ENCODE data around the gene TLK2.

- TF ChIP-seq CTCF (conservative IDR thresholded peaks at IDR 0.05 in 1 of 2, IDR thresholded peaks at IDR 0.05 in 1 of 2; ENCODE audit: extremely low read depth in 1 of 2, insufficient read depth in 1 of 2, low read depth in 1 of 2, low read length in 2 of 2): no peak
- TF ChIP-seq EZH2 (IDR thresholded peaks at IDR 0.05; ENCODE audit: borderline replicate concordance, low read length): no peak
These were observed 152.7 kb downstream of the TLK2 start for GRCh38 chr17:62631086-62631935.
